ENCODE data around the gene PPM1H.

Gene PPM1H

DNA sequence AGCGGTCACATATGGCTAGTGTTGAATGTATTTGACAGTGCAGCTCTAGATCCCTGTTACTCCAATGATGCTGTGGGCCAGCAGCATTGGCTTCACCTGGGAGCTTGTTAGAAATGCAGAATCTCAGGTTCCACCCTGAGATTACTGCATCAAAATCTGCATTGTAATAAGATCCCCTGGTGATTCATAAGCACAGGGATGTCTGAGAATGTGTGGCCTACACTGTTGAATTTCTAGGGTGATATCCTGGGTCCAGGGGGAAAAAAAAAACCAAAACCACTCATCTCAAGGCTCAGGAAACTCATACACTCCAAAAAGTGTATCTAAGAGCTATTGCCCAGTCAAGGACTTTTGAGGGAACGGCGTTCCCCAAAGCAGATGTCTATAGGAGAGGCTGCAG, 196.8 kb downstream of the PPM1H start:
- Histone ChIP-seq H3K27me3 (ENCODE audit: insufficient read depth, low read depth, severe bottlenecking) (no peaks in the 10 kb centered on the region), H3K27ac (no peak overlapping the region), H3K4me3 (ENCODE audit: low read depth, low read length) (no peak overlapping the region), H3K9me3 (ENCODE audit: severe bottlenecking) (no peaks in the 10 kb centered on the region), H3K36me3 (peaks cover 9% of the 10 kb centered on the region)
- TF ChIP-seq, protein P1, sequence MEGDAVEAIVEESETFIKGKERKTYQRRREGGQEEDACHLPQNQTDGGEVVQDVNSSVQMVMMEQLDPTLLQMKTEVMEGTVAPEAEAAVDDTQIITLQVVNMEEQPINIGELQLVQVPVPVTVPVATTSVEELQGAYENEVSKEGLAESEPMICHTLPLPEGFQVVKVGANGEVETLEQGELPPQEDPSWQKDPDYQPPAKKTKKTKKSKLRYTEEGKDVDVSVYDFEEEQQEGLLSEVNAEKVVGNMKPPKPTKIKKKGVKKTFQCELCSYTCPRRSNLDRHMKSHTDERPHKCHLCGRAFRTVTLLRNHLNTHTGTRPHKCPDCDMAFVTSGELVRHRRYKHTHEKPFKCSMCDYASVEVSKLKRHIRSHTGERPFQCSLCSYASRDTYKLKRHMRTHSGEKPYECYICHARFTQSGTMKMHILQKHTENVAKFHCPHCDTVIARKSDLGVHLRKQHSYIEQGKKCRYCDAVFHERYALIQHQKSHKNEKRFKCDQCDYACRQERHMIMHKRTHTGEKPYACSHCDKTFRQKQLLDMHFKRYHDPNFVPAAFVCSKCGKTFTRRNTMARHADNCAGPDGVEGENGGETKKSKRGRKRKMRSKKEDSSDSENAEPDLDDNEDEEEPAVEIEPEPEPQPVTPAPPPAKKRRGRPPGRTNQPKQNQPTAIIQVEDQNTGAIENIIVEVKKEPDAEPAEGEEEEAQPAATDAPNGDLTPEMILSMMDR (IDR thresholded peaks at IDR 0.05; ENCODE audit: low read depth, low read length): no peak
- no peak for DNase-seq

DNA sequence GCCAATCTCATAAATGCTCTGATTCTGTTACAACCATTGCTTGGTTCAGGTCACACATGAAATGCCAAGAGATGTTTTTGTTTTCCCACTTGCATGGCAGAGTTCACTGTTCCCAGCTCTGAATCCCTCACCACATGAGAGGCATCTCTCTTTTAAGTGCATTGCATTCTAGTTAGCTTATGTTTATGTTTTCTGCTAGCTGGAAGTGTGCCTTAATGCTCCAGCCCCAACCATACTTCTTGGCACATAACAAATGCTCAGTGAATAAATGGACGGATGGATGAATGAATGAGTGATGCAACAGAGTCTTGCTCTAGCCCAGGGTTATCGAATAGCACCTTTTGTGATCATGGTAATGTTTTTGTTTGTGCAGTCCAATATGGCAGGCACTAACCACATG, 197.3 kb downstream of the PPM1H start:
- H3K9me3 ChIP-seq (ENCODE audit: severe bottlenecking): no peaks in the 10 kb centered on the region
- no peak overlapping the region for H3K4me3 ChIP-seq (ENCODE audit: low read depth, low read length)
- TF ChIP-seq, protein P1 (IDR thresholded peaks at IDR 0.05; ENCODE audit: low read depth, low read length): no peak
- H3K27ac ChIP-seq: no peak overlapping the region
- no peaks in the 10 kb centered on the region for H3K27me3 ChIP-seq (ENCODE audit: insufficient read depth, low read depth, severe bottlenecking)
- peaks cover 9% of the 10 kb centered on the region for H3K36me3 ChIP-seq
- DNase-seq: no peak

DNA sequence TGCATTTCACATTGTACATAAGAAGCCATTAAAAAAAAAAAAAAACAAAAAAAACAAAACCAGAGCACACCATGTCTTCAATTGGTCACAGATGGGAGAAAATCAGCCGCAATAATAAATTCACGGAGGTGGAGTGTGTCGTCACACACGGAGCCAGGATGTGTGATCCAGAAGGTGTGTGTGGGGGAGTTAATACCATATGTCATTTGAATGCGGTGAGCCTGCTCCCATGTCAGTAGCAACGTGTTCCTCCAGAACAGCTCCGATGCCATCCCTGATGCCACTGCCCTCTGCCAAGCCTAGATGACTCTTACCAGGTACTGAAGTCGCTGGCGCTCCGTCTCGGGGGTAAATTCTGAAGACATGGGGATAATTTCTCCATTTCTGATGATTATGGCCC, 197.8 kb downstream of the PPM1H start:
- H3K27ac ChIP-seq: no peak overlapping the region
- TF ChIP-seq, protein P1 (IDR thresholded peaks at IDR 0.05; ENCODE audit: low read depth, low read length): no peak
- no peaks in the 10 kb centered on the region for H3K9me3 ChIP-seq (ENCODE audit: severe bottlenecking)
- no peaks in the 10 kb centered on the region for H3K27me3 ChIP-seq (ENCODE audit: insufficient read depth, low read depth, severe bottlenecking)
- no peak for DNase-seq
- H3K4me3 ChIP-seq (ENCODE audit: low read depth, low read length): no peak overlapping the region
- H3K36me3 ChIP-seq: peaks cover 9% of the 10 kb centered on the region

DNA sequence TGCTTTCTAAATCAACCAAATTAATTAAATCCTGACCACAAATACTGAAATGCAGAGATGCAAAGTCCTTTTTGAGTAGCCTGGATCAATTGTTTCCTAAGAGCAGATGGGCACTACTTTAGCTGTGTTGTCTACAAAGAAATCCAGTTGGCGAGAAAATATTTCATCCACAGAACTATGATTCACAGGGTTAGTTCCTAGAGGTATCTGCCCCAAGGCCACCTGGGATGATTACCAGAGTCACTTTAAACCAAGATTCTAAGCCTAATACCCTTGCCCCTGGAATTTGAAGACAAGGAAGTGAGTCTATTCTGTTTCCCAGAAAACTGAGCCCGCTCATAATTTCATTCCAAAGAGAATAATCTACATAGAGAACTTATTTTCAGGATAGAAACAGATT, 198.4 kb downstream of the PPM1H start:
- H3K9me3 ChIP-seq (ENCODE audit: severe bottlenecking): no peaks in the 10 kb centered on the region
- TF ChIP-seq, protein P1 (IDR thresholded peaks at IDR 0.05; ENCODE audit: low read depth, low read length): no peak
- no peaks in the 10 kb centered on the region for H3K27me3 ChIP-seq (ENCODE audit: insufficient read depth, low read depth, severe bottlenecking)
- no peak overlapping the region for H3K4me3 ChIP-seq (ENCODE audit: low read depth, low read length)
- no peak overlapping the region for H3K27ac ChIP-seq
- no peak for DNase-seq
- peaks cover 9% of the 10 kb centered on the region for H3K36me3 ChIP-seq

DNA sequence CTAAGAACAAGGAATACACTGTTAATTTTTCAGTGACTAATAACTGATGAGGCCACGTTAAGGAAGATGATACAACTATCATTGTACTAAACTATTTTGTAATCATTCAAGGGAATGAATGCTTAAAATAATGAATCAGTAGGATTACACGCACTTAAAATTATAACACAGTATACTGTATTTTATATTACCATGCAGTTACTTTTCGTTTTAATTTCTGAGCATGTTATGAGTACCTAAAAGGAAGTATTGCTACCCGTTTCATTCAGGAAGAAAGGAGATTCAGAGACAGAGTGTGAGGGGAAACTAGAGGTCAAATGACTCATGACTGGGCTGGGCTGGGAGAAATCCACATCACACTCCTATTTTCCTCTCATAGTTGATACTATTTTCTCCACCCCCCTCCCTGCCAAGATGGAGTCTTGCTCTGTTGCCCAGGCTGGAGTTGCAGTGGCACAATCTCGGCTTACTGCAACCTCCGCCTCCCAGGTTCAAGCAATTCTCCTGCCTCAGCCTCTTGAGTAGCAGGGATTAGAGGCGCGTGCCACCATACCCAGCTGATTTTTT, 202.0 kb downstream of the PPM1H start:
- no peak for DNase-seq
- no peaks in the 10 kb centered on the region for H3K27me3 ChIP-seq (ENCODE audit: insufficient read depth, low read depth, severe bottlenecking)
- peaks cover 9% of the 10 kb centered on the region for H3K36me3 ChIP-seq
- no peak overlapping the region for H3K27ac ChIP-seq
- H3K9me3 ChIP-seq (ENCODE audit: severe bottlenecking): no peaks in the 10 kb centered on the region
- no peak overlapping the region for H3K4me3 ChIP-seq (ENCODE audit: low read depth, low read length)
- TF ChIP-seq, protein P1 (IDR thresholded peaks at IDR 0.05; ENCODE audit: low read depth, low read length): no peak

Data from WERI-Rb-1 (cell line).